GM18498 (cell line): ENCODE results near the gene CD34.
A peak's percentile ranks its signal among the peaks of the same experiment; 100 is the strongest.

Experiments used
- ATAC-seq: cut with Tn5 transposase; IDR thresholded peaks from one replicate; pipeline ENCODE4 v1.9.1; 2021; ENCODE audit warnings: mild to moderate bottlenecking, moderate library complexity; ENCODE audit not compliant: unreplicated experiment

CD34 gene

GRCh38 chr1:207836591-207837347 is 74.2 kb downstream of the CD34 start:
- no peak for ATAC-seq

- no peak for ATAC-seq
These were observed 75.0 kb downstream of the CD34 start for GRCh38 chr1:207835958-207836357.

GRCh38 chr1:207833956-207834660 is 76.8 kb downstream of the CD34 start:
- no peak for ATAC-seq

- ATAC-seq = no peak
These were observed 77.5 kb downstream of the CD34 start for GRCh38 chr1:207833381-207833780.

- ATAC-seq = no peak
These were observed 78.1 kb downstream of the CD34 start for GRCh38 chr1:207832796-207833195.

GRCh38 chr1:207831517-207832327 is 79.2 kb downstream of the CD34 start:
- peak; percentile 81 for ATAC-seq
